ENCODE results near the gene GLT8D2.

The GLT8D2 gene

DNA sequence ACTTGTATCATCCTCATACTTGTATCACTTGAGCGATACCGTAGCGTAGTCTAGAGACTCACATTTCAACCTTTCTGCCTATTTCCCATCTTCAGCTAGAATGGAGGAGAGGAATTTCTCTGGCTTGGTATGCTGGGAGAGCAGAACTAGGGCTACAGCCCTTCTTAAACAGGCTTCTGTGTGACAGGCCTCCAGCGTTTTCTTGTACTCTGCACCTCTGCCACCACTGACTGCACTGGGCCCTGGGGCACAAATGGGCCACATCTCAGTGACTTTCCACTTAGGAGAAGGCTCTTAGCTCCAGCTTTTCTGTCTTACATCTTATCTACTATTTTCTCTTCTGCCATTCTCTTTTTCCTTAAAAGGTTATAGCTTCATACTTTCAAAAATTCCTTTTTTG, 41.1 kb upstream of the GLT8D2 start:
- H3K4ac ChIP-seq (ENCODE audit: low read depth in 1 of 2, low read length in 2 of 2) = no peak overlapping the region
- peaks cover 9 to 89% of the 10 kb centered on the region in 2 experiments for H3K36me3 ChIP-seq (ENCODE audit: control insufficient read depth in 1 of 2, insufficient read depth in 2 of 2, low read depth in 1 of 2, low read length in 2 of 2)
- no peaks in the 10 kb centered on the region for H3K4me1 ChIP-seq (ENCODE audit: control insufficient read depth, insufficient read depth, low read depth, low read length)
- H4K8ac ChIP-seq (ENCODE audit: low read length) = no peak overlapping the region
- no peak overlapping the region for H3K4me3 ChIP-seq (ENCODE audit: insufficient read depth in 1 of 2, low read depth in 1 of 2, low read length in 2 of 2)
- no peak overlapping the region for H3K14ac ChIP-seq (ENCODE audit: low read length in 2 of 2)
- H3K79me1 ChIP-seq (replicated peaks; ENCODE audit: low read length, poor library complexity, severe bottlenecking) = peaks cover 4% of the 10 kb centered on the region
- H2BK15ac ChIP-seq (ENCODE audit: low read depth, poor library complexity, severe bottlenecking) = no peak overlapping the region
- H2BK120ac ChIP-seq (ENCODE audit: low read depth, low read length) = peak overlapping the region; percentile 5
- no peak overlapping the region for H2AFZ ChIP-seq (ENCODE audit: low read depth, low read length)
- no peak overlapping the region for H2BK12ac ChIP-seq (ENCODE audit: low read length in 2 of 2)
- H3K9ac ChIP-seq (ENCODE audit: low read length) = no peak overlapping the region
- 96% methylated on average over 4 of the region's 4 CpGs for WGBS
- H3K4me2 ChIP-seq (ENCODE audit: low read length, poor library complexity, severe bottlenecking) = no peak overlapping the region
- H3K18ac ChIP-seq (ENCODE audit: low read depth in 1 of 2, low read length in 2 of 2) = no peak overlapping the region
- DNase-seq = no peak
- no peaks in the 10 kb centered on the region for H3K27me3 ChIP-seq (ENCODE audit: control insufficient read depth in 1 of 2, insufficient read depth in 1 of 2, low read length in 2 of 2)
- no peaks in the 10 kb centered on the region for H3K9me3 ChIP-seq (ENCODE audit: control insufficient read depth, low read length)
- no peak overlapping the region for H2AK5ac ChIP-seq (ENCODE audit: low read length, severe bottlenecking)
- no peak overlapping the region for H3K27ac ChIP-seq (ENCODE audit: low read length, poor library complexity, severe bottlenecking)
- H2BK5ac ChIP-seq (ENCODE audit: low read depth, low read length, poor library complexity, severe bottlenecking) = no peak overlapping the region
- no peak overlapping the region for H3K23ac ChIP-seq (ENCODE audit: low read length in 2 of 2)
- H4K91ac ChIP-seq (ENCODE audit: low read length) = no peak overlapping the region

- H2BK5ac ChIP-seq (ENCODE audit: low read depth, low read length, poor library complexity, severe bottlenecking) = no peak overlapping the region
- no peak overlapping the region for H3K9ac ChIP-seq (ENCODE audit: low read length)
- H3K14ac ChIP-seq (ENCODE audit: low read length in 2 of 2) = no peak overlapping the region
- H3K79me1 ChIP-seq (replicated peaks; ENCODE audit: low read length, poor library complexity, severe bottlenecking) = peaks cover 5% of the 10 kb centered on the region
- WGBS = 100% methylated on average over 1 of the region's 1 CpG
- peak; percentile 15 for DNase-seq
- H3K4ac ChIP-seq (ENCODE audit: low read depth in 1 of 2, low read length in 2 of 2) = no peak overlapping the region
- H3K36me3 ChIP-seq (ENCODE audit: control insufficient read depth in 1 of 2, insufficient read depth in 2 of 2, low read depth in 1 of 2, low read length in 2 of 2) = peaks cover 12 to 89% of the 10 kb centered on the region in 2 experiments
- H2BK120ac ChIP-seq (ENCODE audit: low read depth, low read length) = no peak overlapping the region
- no peaks in the 10 kb centered on the region for H3K27me3 ChIP-seq (ENCODE audit: control insufficient read depth in 1 of 2, insufficient read depth in 1 of 2, low read length in 2 of 2)
- no peak overlapping the region for H3K18ac ChIP-seq (ENCODE audit: low read depth in 1 of 2, low read length in 2 of 2)
- H3K9me3 ChIP-seq (ENCODE audit: control insufficient read depth, low read length) = no peaks in the 10 kb centered on the region
- no peak overlapping the region for H2BK12ac ChIP-seq (ENCODE audit: low read length in 2 of 2)
- H2AFZ ChIP-seq (ENCODE audit: low read depth, low read length) = no peak overlapping the region
- H3K27ac ChIP-seq (ENCODE audit: low read length, poor library complexity, severe bottlenecking) = no peak overlapping the region
- no peak overlapping the region for H3K23ac ChIP-seq (ENCODE audit: low read length in 2 of 2)
- H2BK15ac ChIP-seq (ENCODE audit: low read depth, poor library complexity, severe bottlenecking) = no peak overlapping the region
- no peak overlapping the region for H3K4me3 ChIP-seq (ENCODE audit: insufficient read depth in 1 of 2, low read depth in 1 of 2, low read length in 2 of 2)
- no peak overlapping the region for H4K91ac ChIP-seq (ENCODE audit: low read length)
- H3K4me1 ChIP-seq (ENCODE audit: control insufficient read depth, insufficient read depth, low read depth, low read length) = no peaks in the 10 kb centered on the region
- no peak overlapping the region for H4K8ac ChIP-seq (ENCODE audit: low read length)
- no peak overlapping the region for H3K4me2 ChIP-seq (ENCODE audit: low read length, poor library complexity, severe bottlenecking)
- no peak overlapping the region for H2AK5ac ChIP-seq (ENCODE audit: low read length, severe bottlenecking)
Measured at GRCh38 chr12:104090685-104091084, 40.7 kb upstream of the GLT8D2 start.

DNA sequence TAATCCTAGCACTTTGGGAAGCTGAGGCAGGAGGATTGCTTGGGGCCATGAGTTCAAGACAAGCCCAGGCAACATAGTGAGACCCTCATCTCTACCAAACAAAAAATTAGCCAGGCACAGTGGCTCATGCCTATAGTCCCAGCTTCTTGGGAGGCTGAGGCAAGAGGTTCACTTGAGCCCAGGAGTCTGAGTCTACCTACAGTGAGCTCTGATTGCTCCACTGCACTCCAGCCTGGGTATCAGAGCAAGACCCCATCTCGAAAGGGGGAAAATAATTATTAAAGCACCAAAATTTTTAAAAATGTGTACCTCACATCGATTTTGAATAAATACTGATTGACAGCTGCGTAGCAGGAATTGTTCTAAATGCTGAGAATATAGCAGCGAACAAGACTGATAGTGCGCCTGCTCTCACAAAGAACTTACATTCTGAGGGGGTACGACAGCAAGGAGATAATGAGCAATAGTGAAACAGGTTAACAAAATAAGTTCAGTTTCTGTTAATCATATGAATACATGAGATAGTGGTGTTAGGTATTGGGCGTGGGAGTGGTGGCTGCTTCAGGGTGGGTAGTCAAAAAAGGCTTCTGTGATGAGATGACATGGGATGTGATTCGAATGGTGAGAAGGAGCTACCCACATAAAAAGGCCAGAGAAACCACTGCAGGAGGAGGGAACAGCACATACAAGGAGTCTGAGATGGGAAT, 33.9 kb upstream of the GLT8D2 start:
- WGBS = 99% methylated on average over 7 of the region's 8 CpGs
- H3K9me3 ChIP-seq (ENCODE audit: control insufficient read depth, low read length) = no peaks in the 10 kb centered on the region
- no peak overlapping the region for H4K91ac ChIP-seq (ENCODE audit: low read length)
- H2BK12ac ChIP-seq (ENCODE audit: low read length in 2 of 2) = no peak overlapping the region
- H4K8ac ChIP-seq (ENCODE audit: low read length) = no peak overlapping the region
- DNase-seq = no peak
- no peak overlapping the region for H3K18ac ChIP-seq (ENCODE audit: low read depth in 1 of 2, low read length in 2 of 2)
- H3K9ac ChIP-seq (ENCODE audit: low read length) = no peak overlapping the region
- no peak overlapping the region for H2BK5ac ChIP-seq (ENCODE audit: low read depth, low read length, poor library complexity, severe bottlenecking)
- H3K4ac ChIP-seq (ENCODE audit: low read depth in 1 of 2, low read length in 2 of 2) = no peak overlapping the region
- H2BK120ac ChIP-seq (ENCODE audit: low read depth, low read length) = no peak overlapping the region
- H3K27me3 ChIP-seq (ENCODE audit: control insufficient read depth in 1 of 2, insufficient read depth in 1 of 2, low read length in 2 of 2) = no peaks in the 10 kb centered on the region
- H3K27ac ChIP-seq (ENCODE audit: low read length, poor library complexity, severe bottlenecking) = no peak overlapping the region
- H3K23ac ChIP-seq (ENCODE audit: low read length in 2 of 2) = no peak overlapping the region
- no peak overlapping the region for H2AFZ ChIP-seq (ENCODE audit: low read depth, low read length)
- no peak overlapping the region for H3K4me2 ChIP-seq (ENCODE audit: low read length, poor library complexity, severe bottlenecking)
- no peak overlapping the region for H2BK15ac ChIP-seq (ENCODE audit: low read depth, poor library complexity, severe bottlenecking)
- H3K36me3 ChIP-seq (ENCODE audit: control insufficient read depth in 1 of 2, insufficient read depth in 2 of 2, low read depth in 1 of 2, low read length in 2 of 2) = peaks cover 8 to 92% of the 10 kb centered on the region in 2 experiments
- H3K79me1 ChIP-seq (replicated peaks; ENCODE audit: low read length, poor library complexity, severe bottlenecking) = peaks cover 9% of the 10 kb centered on the region
- no peaks in the 10 kb centered on the region for H3K4me1 ChIP-seq (ENCODE audit: control insufficient read depth, insufficient read depth, low read depth, low read length)
- no peak overlapping the region for H3K4me3 ChIP-seq (ENCODE audit: insufficient read depth in 1 of 2, low read depth in 1 of 2, low read length in 2 of 2)
- H3K14ac ChIP-seq (ENCODE audit: low read length in 2 of 2) = no peak overlapping the region
- H2AK5ac ChIP-seq (ENCODE audit: low read length, severe bottlenecking) = no peak overlapping the region

DNA sequence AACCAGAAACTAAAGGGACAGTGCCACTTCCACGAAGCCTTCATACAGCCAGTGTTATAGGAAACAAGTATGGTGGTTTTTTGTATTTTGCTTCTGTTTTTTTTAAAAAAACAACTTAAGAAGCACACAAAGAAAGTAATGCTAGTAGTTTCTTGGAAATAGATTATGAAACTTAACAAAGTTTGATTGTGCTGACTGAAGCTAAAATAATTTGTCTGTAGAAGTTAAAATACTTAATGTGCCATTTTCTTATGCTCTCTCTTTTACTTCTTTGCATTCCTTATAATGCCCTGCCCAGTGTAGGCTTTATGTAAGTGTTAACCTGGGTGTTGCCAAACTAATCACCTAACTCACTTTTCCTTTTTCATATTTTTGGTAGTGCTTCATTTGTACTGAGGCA, 30.8 kb upstream of the GLT8D2 start:
- peaks cover 16% of the 10 kb centered on the region for H3K79me1 ChIP-seq (replicated peaks; ENCODE audit: low read length, poor library complexity, severe bottlenecking)
- no peak for DNase-seq
- H2BK15ac ChIP-seq (ENCODE audit: low read depth, poor library complexity, severe bottlenecking) = no peak overlapping the region
- H3K36me3 ChIP-seq (ENCODE audit: control insufficient read depth in 1 of 2, insufficient read depth in 2 of 2, low read depth in 1 of 2, low read length in 2 of 2) = peaks cover 3 to 70% of the 10 kb centered on the region in 2 experiments
- no peak overlapping the region for H2BK12ac ChIP-seq (ENCODE audit: low read length in 2 of 2)
- H2BK5ac ChIP-seq (ENCODE audit: low read depth, low read length, poor library complexity, severe bottlenecking) = no peak overlapping the region
- no peak overlapping the region for H3K4me2 ChIP-seq (ENCODE audit: low read length, poor library complexity, severe bottlenecking)
- 100% methylated on average over 1 of the region's 1 CpG for WGBS
- no peaks in the 10 kb centered on the region for H3K9me3 ChIP-seq (ENCODE audit: control insufficient read depth, low read length)
- H3K27me3 ChIP-seq (ENCODE audit: control insufficient read depth in 1 of 2, insufficient read depth in 1 of 2, low read length in 2 of 2) = no peaks in the 10 kb centered on the region
- H2BK120ac ChIP-seq (ENCODE audit: low read depth, low read length) = no peak overlapping the region
- no peak overlapping the region for H3K18ac ChIP-seq (ENCODE audit: low read depth in 1 of 2, low read length in 2 of 2)
- no peaks in the 10 kb centered on the region for H3K4me1 ChIP-seq (ENCODE audit: control insufficient read depth, insufficient read depth, low read depth, low read length)
- no peak overlapping the region for H2AFZ ChIP-seq (ENCODE audit: low read depth, low read length)
- H4K91ac ChIP-seq (ENCODE audit: low read length) = no peak overlapping the region
- no peak overlapping the region for H3K4me3 ChIP-seq (ENCODE audit: insufficient read depth in 1 of 2, low read depth in 1 of 2, low read length in 2 of 2)
- H3K9ac ChIP-seq (ENCODE audit: low read length) = no peak overlapping the region
- H2AK5ac ChIP-seq (ENCODE audit: low read length, severe bottlenecking) = no peak overlapping the region
- H3K27ac ChIP-seq (ENCODE audit: low read length, poor library complexity, severe bottlenecking) = no peak overlapping the region
- H3K4ac ChIP-seq (ENCODE audit: low read depth in 1 of 2, low read length in 2 of 2) = no peak overlapping the region
- H4K8ac ChIP-seq (ENCODE audit: low read length) = no peak overlapping the region
- H3K23ac ChIP-seq (ENCODE audit: low read length in 2 of 2) = no peak overlapping the region
- H3K14ac ChIP-seq (ENCODE audit: low read length in 2 of 2) = no peak overlapping the region
